T-helper 2 cell (primary cell): ENCODE data around the gene ATP8B1.
"Not testable (repeated sequence)": the region's sequence is repeated elsewhere in the genome, so short reads cannot be mapped to it uniquely, and the experiment has no call there.

ENCODE experiments used
- DNase-seq, 5 experiments: peaks; one replicate each; pipeline versions ENCODE4 v3.0.0 to v3.0.0-alpha.2; 2012 to 2022

ATP8B1 gene

GRCh38 chr18:57651914-57652313 lies 151.2 kb downstream of the ATP8B1 start:
- no peak for DNase-seq

GRCh38 chr18:57649556-57650500 lies 153.3 kb downstream of the ATP8B1 start:
- DNase-seq = no peak

- no peak for DNase-seq
Measured at GRCh38 chr18:57648414-57648813, 154.7 kb downstream of the ATP8B1 start.

- DNase-seq = no peak
Measured at GRCh38 chr18:57644540-57644939, 158.6 kb downstream of the ATP8B1 start.

- DNase-seq = not testable (repeated sequence)
Measured at GRCh38 chr18:57643726-57644125, 159.4 kb downstream of the ATP8B1 start.

- DNase-seq = peak in 1 of 5 experiments; percentile 25
Measured at GRCh38 chr18:57642462-57642861, 160.7 kb downstream of the ATP8B1 start.

DNA sequence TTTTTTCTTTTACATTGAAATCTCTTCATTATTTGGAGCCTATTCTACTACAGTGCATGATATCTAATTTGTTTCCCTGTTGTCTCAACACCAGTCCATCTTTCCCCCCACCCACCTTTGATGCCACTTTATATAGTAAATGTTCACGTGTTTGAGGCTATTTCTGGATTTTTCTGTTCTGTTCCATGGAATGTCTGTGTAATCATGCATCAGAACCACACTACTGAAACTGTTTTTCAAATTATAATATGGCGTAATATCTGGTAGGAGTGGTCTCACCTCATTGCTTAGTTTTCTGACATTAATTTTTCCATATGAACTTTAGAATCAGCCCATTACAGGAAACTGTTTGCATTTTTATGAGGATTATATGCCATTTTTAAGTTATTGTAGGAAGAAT lies 162.4 kb downstream of the ATP8B1 start:
- no peak for DNase-seq

- DNase-seq = peak in 1 of 5 experiments; percentile 12
Measured at GRCh38 chr18:57640236-57640635, 162.9 kb downstream of the ATP8B1 start.

DNA sequence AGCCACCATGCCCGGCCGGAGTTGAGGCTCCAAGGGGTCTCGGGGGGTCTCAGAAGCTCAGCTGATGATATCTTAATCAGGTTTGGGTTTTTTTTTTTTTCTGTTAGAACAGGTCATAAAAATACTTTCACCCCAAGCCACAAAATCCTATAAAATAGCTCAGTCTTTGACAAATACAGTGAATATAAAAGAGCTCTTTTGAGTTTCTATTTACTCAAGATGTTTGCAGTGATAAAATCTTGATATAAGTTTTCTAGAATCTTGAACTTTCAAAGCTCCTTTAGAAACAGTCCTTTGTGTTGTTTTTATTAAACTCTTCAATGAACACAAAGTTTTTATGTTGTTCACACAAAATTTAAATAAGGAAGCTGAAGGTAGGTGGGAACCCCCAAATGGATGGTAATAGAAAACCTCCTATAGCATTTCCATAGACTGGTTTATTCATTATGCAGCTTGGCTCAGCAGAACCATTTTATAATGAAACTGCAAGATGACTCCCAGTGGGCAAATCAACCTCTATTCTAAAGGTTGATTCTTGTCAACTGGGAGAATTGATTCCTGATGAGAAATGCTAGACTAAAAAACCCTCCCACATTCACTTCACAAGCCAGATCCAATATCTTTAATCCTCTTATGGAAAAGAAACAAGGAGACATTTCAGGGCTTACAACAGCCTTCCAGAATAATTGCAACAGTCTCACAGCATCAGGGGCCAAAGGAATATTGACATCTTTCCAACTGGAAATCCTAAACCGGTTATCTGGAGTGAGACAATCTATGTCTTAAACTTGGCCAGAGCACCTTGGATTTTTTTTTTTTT lies 167.9 kb downstream of the ATP8B1 start:
- DNase-seq = no peak

DNA sequence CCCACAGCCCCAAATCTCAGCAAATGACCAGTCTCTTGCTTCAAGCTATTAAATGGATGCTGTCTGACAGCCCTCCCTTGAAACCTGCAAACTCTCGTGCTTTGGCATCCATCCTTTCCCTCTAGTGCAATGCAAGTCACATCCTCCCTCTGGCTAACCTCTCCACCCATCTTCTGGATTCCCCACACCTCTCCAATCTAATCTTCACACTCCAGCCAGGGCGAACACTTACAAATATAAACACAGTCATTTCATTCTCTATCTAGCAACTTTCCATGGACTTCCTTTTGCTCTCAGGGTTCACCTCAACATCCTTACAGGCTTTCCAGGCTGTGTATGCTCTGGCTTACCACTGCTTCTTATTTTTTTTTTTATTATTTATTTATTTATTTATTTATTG lies 171.4 kb downstream of the ATP8B1 start:
- DNase-seq = no peak

DNA sequence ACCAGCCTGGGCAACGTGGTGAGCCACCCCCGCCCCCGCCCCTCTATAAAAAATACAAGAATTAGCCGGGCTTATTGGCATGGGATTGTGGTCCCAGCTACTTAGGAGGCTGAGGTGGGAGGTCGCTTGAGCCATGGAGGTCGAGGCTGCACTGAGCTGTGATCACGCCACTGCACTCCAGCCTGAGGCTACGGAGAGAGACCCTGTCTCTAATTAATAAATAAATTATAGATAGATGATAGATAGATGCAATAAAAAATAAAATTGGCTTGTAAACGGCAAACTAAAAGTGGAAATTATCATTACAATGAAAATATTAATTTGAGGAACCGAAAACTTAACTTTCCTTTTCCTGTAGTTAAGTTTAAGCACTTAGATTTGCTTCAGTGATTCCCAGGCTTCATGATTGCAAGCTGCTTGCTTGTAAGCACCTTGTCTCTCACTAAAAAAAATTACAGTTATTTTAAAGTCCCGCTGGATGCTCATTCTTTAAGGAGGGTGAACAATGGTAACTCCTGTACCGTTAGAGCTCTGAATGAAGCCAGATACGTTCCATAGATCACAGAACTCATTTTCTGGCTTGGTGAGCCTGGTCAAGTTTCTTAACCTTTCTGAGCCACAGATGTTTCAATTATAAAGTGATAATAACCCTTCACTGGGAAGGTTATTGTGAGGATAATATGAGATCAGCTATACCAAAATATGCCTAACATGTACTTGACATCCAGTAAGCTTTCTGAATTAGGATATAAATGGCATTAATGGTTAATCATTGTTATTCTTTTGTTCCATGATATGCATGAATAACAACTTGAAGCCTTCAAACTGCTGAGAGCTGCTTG lies 172.1 kb downstream of the ATP8B1 start:
- no peak for DNase-seq

- DNase-seq = peak; percentile 89 to 96 (median 91)
Measured at GRCh38 chr18:57630002-57630753, 172.9 kb downstream of the ATP8B1 start.

DNA sequence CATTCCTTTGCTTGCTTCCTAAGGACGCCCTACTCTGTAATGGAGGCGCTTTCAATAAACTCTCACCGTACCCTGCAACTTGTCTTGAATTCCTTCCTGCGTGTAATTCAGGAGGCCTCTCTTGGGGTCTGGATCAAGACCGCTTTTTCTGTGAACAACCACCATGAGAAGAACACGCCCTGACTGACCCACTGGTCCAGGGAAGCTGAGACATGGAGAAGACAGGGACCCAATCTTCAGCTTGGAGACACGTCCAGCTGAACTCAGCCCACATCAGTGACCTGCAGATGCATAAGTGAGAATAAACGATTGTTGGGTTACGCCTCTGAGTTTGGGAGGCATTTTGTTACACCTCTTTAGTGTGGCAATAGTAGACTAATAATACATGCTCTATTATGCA lies 173.7 kb downstream of the ATP8B1 start:
- no peak for DNase-seq

- no peak for DNase-seq
Measured at GRCh38 chr18:57627488-57627887, 175.6 kb downstream of the ATP8B1 start.

- no peak for DNase-seq
Measured at GRCh38 chr18:57624988-57625387, 178.1 kb downstream of the ATP8B1 start.

GRCh38 chr18:57621246-57621604 lies 181.9 kb downstream of the ATP8B1 start:
- DNase-seq = no peak

DNA sequence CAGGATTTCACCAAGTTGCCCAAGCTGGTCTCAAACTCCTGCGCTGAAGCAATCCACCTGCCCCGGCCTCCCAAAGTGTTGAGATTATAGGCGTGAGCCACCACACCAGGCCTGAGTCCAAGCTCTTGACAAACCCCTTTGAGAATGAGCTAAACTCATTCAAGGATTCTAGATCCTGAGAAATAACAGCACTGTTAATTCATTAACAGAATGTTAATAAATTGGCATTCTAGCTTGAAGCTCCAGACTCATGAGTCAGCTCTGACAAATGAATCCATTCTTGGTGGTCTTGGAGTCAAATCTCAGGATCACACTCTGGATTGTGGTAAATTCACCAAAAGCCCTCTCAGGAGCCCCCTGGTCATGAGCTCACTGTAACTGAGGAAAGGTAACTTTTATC lies 183.2 kb downstream of the ATP8B1 start:
- DNase-seq = no peak

DNA sequence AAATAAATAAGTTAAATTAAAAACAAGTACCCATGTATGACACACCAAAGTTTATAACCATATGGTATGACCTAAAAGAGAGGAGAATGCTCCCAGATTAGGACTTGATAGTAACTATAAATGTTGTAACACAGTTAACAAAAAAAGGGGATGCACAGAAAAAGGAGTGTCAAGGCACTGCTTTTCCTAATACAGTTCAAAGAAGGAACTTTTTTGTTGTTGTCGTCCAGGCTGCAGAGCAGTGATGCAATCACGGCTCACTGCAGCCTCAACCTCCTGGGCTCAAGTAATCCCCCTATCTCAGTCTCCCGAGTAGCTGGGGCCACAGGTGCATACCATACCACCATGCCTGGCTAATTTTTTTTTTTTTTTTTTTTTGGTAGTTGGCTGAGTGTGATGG lies 184.2 kb downstream of the ATP8B1 start:
- no peak for DNase-seq

DNA sequence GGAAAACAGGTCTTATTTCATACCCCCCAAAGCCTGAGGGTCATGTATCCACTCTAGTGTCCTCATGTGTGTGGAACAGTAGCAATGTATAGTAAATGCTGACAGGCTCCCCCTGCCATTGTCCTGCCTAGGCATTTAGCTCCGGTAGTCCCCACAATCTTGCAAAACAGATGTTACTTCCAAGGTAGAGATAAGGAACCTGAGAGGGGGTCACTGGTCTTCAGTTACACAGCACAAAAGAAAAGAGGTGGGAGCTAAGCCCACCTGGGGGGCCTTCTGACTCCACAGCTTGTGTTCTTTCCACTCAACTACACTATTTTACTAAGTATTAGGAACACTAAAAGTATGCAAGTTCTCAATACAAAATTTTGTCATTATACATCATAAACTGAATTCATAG lies 199.2 kb downstream of the ATP8B1 start:
- no peak for DNase-seq
